ENCODE results near the gene SH2B2.

DNA sequence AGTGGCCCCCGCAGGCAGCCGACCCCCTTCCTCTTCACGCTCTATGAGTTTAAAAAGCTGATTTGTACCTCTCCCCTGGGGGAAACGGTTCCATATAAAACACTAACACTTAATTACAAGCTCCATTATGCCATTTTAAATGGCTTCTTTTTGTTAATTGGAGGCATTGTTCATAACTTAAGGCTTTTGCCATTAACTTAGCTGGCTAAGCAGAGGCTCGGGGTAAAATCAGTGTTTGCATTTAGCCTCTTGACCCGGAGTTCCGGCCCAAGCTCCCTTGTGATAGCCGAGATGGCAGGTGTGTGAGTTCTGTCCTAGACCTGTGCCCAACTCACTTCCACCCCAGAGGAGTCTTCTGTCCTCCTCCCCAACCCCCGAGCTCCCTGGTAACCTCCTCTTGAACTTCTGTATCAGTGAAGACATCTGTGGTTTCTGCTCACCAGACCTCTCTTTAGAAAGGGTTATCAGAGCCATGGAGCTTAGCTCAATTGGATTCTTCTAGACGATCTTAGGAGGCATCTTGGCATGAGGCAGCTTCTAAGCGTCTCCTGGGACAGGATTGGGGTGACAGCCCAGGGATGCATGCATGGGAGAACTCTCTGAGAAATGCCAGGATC, 34.2 kb upstream of the SH2B2 start:
- TF ChIP-seq, protein P1, sequence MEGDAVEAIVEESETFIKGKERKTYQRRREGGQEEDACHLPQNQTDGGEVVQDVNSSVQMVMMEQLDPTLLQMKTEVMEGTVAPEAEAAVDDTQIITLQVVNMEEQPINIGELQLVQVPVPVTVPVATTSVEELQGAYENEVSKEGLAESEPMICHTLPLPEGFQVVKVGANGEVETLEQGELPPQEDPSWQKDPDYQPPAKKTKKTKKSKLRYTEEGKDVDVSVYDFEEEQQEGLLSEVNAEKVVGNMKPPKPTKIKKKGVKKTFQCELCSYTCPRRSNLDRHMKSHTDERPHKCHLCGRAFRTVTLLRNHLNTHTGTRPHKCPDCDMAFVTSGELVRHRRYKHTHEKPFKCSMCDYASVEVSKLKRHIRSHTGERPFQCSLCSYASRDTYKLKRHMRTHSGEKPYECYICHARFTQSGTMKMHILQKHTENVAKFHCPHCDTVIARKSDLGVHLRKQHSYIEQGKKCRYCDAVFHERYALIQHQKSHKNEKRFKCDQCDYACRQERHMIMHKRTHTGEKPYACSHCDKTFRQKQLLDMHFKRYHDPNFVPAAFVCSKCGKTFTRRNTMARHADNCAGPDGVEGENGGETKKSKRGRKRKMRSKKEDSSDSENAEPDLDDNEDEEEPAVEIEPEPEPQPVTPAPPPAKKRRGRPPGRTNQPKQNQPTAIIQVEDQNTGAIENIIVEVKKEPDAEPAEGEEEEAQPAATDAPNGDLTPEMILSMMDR (IDR thresholded peaks at IDR 0.05; ENCODE audit: low read depth, low read length) = no peak
- no peak for TF ChIP-seq POLR2A (IDR thresholded peaks at IDR 0.05; ENCODE audit: extremely low read depth, insufficient read length)
- TF ChIP-seq MYC (IDR thresholded peaks at IDR 0.05; ENCODE audit: low read depth, low read length) = no peak
- TF ChIP-seq, protein P2, sequence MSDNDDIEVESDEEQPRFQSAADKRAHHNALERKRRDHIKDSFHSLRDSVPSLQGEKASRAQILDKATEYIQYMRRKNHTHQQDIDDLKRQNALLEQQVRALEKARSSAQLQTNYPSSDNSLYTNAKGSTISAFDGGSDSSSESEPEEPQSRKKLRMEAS (IDR thresholded peaks at IDR 0.05; ENCODE audit: low read depth, low read length) = no peak

Measured in NB4 (cell line).